T-cell (primary cell): ENCODE data around the gene SMIM32. TPM values are rescaled to one million over a fixed set of nuclear protein-coding genes. Genes with fewer than 3 reads are reported as not detected.

Experiments used
- total RNA-seq, 35 experiments: library from RNA in 6 of 35; stranded (reverse) in 6 of 35; fragments of 120-200 nt in 1 of 35; gene quantifications; one replicate each; pipeline versions ENCODE4 v1.2.1 to v1.2.4 and lab custom pipeline; 2013 to 2026

Gene SMIM32
- total RNA-seq, 5 donors from 2014 or later (not counting 1 experiment from before 2014, with no cell fraction given) = not detected

Other genes starting within 250 kb of the SMIM32 start
- gene LECT2, start 238.2 kb downstream of the SMIM32 start, total RNA-seq = not detected
- gene TGFBI, start 164.2 kb downstream of the SMIM32 start, total RNA-seq = 1 to 10 TPM; 1.9 to 5.1 (median 2.9) TPM
- gene SMAD5, start 60.3 kb downstream of the SMIM32 start, total RNA-seq = 10 to 100 TPM in 3 of 5 donors, 1 to 10 TPM in 2; 8.7 to 24.2 (median 18.4) TPM
- not detected for gene TRPC7, start 172.4 kb upstream of the SMIM32 start, total RNA-seq